ENCODE data around the gene TRERF1. TPM values are rescaled to one million over a fixed set of nuclear protein-coding genes. Genes with fewer than 3 reads are reported as not detected.

TRERF1 gene
- total and polyA plus RNA-seq, 12 donors, result 4.7 to 16.6 (median 8.0) TPM

DNA sequence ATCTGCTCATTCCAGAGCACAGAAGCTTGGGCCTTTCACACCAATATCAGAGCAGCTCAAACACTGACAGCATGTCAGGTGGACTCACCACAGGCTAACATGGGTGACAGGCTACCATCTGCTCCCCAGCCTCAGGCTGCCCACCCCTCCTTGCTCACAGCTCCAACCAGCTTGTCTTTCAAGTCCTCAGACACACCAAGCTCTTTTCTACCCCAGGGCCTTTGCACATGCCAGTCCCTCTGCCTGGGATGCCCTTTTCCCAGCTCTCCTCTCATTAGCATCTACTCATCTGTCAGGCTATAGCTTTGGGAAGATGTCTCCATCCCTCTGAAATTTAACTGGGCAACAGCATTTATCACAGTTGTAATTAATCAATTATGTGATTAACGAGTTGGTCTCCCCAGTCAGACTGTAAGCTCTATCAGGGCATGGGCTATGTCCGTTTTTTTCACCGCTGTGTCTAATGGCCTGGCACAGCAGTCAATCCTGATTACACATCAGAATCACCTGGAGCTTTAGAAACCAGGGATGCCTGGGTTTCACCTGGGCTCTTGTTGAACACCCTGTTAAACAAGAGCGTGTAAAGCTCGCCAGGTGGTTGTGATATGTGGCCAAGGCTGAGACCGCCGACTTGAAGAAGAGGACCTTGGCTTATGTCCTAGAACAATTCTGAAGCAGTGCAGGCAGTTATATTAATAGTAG, 145.1 kb downstream of the TRERF1 start:
- no peak overlapping the region for H3K4me3 ChIP-seq
- H3K27ac ChIP-seq, result no peak overlapping the region
- WGBS, 4 donors, result 62 to 74% (median 68%) methylated on average over 7 of the region's 7 CpGs
- H3K36me3 ChIP-seq (replicated peaks in 1 of 2), result no peaks in the 10 kb centered on the region
- intact Hi-C loops (cut with DNase I), result no loop called here
- H3K27me3 ChIP-seq, result no peaks in the 10 kb centered on the region
- no peak for DNase-seq
- H3K9me3 ChIP-seq (replicated peaks in 1 of 3), result no peaks in the 10 kb centered on the region
- H3K4me1 ChIP-seq (replicated peaks in 1 of 2), result peaks cover 14 to 18% of the 10 kb centered on the region in 2 donors
- TF ChIP-seq POLR2A (IDR thresholded peaks at IDR 0.05), result no peak
- TF ChIP-seq, protein P1, sequence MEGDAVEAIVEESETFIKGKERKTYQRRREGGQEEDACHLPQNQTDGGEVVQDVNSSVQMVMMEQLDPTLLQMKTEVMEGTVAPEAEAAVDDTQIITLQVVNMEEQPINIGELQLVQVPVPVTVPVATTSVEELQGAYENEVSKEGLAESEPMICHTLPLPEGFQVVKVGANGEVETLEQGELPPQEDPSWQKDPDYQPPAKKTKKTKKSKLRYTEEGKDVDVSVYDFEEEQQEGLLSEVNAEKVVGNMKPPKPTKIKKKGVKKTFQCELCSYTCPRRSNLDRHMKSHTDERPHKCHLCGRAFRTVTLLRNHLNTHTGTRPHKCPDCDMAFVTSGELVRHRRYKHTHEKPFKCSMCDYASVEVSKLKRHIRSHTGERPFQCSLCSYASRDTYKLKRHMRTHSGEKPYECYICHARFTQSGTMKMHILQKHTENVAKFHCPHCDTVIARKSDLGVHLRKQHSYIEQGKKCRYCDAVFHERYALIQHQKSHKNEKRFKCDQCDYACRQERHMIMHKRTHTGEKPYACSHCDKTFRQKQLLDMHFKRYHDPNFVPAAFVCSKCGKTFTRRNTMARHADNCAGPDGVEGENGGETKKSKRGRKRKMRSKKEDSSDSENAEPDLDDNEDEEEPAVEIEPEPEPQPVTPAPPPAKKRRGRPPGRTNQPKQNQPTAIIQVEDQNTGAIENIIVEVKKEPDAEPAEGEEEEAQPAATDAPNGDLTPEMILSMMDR (IDR thresholded peaks at IDR 0.05), result no peak

DNA sequence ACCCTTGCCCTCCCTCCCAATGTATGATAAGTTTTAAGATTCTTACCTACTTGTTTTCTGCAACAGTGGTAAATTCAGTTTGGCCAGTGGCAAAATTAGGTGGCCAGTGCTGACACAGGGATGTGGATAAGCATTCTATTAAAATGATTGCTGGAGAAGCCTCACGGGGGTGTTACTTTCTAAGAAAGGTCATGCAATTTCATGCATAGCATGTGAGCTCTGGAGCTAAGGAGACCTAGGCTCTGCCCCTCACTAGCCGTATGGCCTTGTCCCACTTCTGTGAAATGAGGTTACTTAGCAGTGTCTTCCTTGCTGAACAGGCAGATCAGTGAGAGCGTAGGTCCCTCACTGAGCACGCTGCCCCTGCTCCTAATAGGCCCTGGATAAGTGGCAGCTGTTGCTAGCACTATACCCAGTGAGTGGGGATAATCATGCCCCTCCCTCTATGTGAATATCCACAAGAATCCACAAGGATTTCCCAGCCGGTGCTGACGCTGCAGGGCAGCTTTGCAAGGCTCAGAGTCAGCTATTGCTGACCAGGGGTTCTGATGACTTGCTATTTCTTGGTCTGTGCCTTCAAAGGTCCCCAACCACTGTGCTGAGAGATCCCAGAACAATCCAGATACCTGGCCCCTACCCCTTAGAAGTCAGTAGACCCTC, 147.5 kb downstream of the TRERF1 start:
- peak overlapping the region in 2 of 5 donors; percentile 42 to 58 for H3K27ac ChIP-seq
- peaks cover 14 to 18% of the 10 kb centered on the region in 2 donors for H3K4me1 ChIP-seq (replicated peaks in 1 of 2)
- intact Hi-C loops (cut with DNase I), result no loop called here
- DNase-seq, result no peak
- WGBS, 4 donors, result 15 to 36% (median 25%) methylated on average over 2 to 6 of the region's 6 CpGs
- no peaks in the 10 kb centered on the region for H3K27me3 ChIP-seq
- no peak for TF ChIP-seq POLR2A (IDR thresholded peaks at IDR 0.05)
- TF ChIP-seq, protein P1 (IDR thresholded peaks at IDR 0.05), result no peak
- no peak overlapping the region for H3K4me3 ChIP-seq
- no peaks in the 10 kb centered on the region for H3K9me3 ChIP-seq (replicated peaks in 1 of 3)
- peaks cover 0 to 9% of the 10 kb centered on the region in 2 donors for H3K36me3 ChIP-seq (replicated peaks in 1 of 2)

DNA sequence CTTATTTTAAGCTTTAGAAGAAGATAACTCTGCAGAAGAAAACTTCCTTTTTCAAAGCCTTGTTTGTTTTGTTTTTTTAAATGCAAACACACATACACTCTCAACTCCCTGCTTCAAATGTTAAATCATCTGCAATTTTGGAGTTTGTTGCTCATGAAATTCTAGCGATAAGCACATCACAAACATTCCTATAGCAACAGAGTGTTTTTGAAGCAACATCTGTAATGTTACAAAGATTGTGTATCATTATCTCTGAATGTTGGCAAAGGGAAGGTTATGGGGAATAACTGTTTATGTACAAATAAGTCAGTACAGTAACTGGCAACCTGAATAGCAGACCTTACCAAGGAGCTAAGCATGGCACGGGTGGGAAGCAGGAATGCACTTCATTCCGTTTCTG, 149.3 kb downstream of the TRERF1 start:
- no peak overlapping the region for H3K4me3 ChIP-seq
- TF ChIP-seq, protein P1 (IDR thresholded peaks at IDR 0.05), result no peak
- TF ChIP-seq POLR2A (IDR thresholded peaks at IDR 0.05), result no peak
- H3K27me3 ChIP-seq, result no peaks in the 10 kb centered on the region
- DNase-seq, result no peak
- peaks cover 14 to 18% of the 10 kb centered on the region in 2 donors for H3K4me1 ChIP-seq (replicated peaks in 1 of 2)
- no peaks in the 10 kb centered on the region for H3K9me3 ChIP-seq (replicated peaks in 1 of 3)
- H3K27ac ChIP-seq, result no peak overlapping the region
- 75 to 84% (median 79%) methylated on average over 3 of the region's 3 CpGs for WGBS, 4 donors
- H3K36me3 ChIP-seq (replicated peaks in 1 of 2), result peaks cover 0 to 9% of the 10 kb centered on the region in 2 donors
- intact Hi-C loops (cut with DNase I), result no loop called here

DNA sequence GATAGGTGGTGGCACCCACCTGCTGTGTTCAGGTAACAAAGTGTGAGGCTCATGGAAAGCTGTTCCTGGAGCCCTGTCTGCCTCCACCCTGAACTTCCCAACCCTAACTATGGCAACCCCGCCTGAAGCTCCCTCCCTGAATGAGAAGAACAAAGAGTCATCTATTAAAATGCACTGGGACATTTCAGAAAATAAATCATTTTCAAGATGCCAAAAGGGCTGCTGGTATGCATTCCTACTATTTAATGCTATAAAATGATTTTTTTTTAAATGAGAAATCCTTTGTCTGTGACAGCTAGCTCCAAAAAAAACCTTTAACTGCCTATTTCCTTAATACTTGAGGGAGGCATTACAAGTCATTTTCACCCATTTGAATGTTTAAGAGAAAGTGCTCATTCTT, 149.7 kb downstream of the TRERF1 start:
- no peak for TF ChIP-seq POLR2A (IDR thresholded peaks at IDR 0.05)
- TF ChIP-seq, protein P1 (IDR thresholded peaks at IDR 0.05), result no peak
- DNase-seq, result no peak
- intact Hi-C loops (cut with DNase I), result no loop called here
- Histone ChIP-seq H3K36me3 (replicated peaks in 1 of 2) (peaks cover 0 to 9% of the 10 kb centered on the region in 2 donors), H3K27ac (no peak overlapping the region), H3K9me3 (replicated peaks in 1 of 3) (no peaks in the 10 kb centered on the region), H3K4me3 (no peak overlapping the region), H3K4me1 (replicated peaks in 1 of 2) (peaks cover 14 to 18% of the 10 kb centered on the region in 2 donors), H3K27me3 (no peaks in the 10 kb centered on the region)
- WGBS, 4 donors, result 53 to 86% (median 83%) methylated on average over 1 of the region's 1 CpG
